DMS79 treated with DMSO at 0.1 percent for 48 hours (cell line): ENCODE measurements around the gene ANTXR2.
"Not testable (repeated sequence)": the region's sequence is repeated elsewhere in the genome, so short reads cannot be mapped to it uniquely, and the experiment has no call there.

ENCODE experiments used
- DNase-seq: peaks from one replicate; lab custom pipeline; 2025; lab: John Stamatoyannopoulos, UW

The ANTXR2 gene

DNA sequence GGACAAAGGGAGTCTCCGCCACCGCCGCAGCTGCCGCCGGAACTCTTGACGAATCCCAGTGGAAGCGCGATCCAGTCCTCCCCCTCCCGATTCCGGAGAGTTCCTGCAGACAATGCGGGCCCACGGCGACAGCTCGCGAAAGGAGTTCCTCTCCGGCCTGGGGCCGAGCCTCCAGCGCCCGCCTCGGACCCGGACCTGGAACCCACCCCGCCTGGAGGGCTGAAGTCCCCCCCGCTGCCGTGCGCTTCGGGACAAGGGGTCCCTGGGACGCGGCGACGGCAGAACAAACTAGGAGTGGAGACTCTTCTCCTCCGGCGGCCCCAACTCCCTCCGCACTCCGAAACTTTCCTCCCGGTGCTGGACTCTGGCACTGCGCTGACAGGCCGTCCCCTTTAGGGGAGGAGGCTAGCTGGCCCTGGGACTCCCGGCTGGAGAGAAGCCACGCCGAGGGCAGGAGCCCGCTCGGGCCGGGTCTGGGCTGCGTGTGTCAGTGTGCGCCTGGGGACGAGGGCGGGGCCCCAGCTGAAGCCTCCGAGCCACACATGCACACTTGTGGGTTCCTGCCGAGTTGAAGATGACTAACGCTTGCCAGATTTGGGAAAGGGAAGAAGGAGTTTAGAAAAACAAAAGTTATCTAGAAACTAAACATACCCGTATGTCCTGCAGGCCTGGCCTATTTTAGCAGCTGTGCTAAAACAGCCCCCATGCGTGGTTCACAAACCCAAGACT, at the start of gene ANTXR2:
ANTXR2 (minus strand) TSS at position 486 of the 729 bp plus-strand sequence. CDS start 669 bp downstream, outside the sequence.
- DNase-seq = peak; percentile 3

DNA sequence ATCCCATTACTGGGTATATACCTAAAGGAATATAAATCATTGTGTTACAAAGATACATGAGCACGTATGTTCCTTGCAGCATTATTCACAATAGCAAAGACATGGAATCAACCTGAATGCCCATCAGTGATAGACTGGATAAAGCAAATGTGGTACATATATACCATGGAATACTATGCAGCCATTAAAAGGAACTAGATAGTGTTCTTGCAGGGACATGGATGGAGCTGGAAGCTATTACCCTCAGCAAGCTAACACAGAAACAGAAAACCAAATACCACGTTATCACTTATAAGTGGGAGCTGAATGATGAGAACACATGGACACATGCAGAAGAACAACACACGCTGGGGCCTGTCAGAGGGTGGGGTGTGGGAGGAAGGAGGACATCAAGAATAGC, 48.8 kb upstream of the ANTXR2 start:
- not testable (repeated sequence) for DNase-seq

DNA sequence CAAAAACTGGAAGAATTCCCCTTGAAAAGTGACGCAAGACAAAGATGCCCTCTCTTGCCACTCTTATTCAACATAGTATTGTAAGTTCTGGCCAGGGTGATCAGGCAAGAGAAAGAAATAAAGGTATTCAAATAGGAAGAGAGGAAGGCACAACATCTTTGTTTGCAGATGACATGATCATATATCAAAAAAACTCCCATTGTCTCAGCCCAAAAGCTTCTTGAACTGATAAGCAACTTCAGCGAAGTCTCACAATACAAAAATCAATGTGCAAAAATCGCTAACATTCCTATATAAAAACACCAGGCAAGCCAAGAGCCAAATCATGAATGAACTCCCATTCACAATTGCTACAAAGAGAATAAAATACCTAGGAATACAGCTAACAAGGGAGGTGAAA, 46.6 kb upstream of the ANTXR2 start:
- DNase-seq = not testable (repeated sequence)

DNA sequence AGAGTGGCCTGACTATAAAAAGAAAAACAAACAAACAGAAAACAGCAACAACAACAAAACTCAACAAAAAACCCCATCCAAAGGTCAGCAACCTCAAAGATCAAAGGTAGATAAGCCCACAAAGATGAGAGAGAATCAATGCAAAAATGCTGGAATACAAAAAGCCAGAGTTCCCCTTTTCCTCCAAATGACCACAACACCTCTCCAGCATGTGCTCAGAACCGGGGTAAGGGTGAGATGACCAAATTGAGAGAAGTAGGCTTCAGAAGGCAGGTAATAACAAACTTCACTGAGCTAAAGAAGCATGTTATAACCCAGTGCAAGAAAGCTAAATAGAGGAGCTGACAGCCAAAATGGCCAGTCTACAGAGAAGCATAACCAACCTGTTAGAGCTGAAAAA, 43.5 kb upstream of the ANTXR2 start:
- DNase-seq = no peak

DNA sequence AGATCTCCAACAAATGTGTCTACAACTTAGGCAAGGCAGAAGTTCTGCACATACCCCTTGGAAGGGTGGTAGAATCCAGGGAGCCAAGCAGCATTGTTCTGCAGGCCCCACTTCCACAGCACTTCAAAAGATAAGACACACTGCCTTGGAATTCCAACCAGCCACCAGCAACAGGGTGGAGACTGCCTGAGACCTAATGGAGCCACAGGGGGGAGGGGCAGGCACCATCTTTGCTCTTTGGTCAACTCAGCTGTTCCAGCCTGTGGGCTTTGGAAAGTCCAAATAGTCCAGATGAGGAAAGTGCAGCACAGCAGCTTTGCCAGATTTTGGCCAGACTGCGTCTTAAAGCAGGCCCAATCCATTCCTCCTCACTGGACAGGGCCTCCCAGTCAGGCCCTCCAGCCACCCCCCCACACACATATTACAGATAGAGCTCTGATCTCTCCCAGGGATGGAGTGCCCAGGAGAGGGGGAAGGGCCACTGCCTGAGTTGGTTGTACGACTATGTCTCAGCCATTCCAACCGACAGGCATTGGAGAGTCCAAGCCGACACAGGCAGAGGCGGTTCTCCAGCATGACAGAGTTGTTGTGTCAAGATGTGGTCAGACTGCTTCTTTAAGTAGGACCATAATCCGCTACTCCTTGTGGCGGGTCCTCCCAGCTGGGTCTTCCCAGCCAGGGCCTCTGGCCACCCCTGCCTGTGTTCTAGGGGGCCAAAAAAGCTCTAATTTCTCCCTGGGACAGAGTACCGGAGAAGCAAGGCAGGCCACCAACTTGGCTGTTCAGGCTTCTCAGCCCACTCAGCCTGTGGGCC, 42.5 kb upstream of the ANTXR2 start:
- no peak for DNase-seq

DNA sequence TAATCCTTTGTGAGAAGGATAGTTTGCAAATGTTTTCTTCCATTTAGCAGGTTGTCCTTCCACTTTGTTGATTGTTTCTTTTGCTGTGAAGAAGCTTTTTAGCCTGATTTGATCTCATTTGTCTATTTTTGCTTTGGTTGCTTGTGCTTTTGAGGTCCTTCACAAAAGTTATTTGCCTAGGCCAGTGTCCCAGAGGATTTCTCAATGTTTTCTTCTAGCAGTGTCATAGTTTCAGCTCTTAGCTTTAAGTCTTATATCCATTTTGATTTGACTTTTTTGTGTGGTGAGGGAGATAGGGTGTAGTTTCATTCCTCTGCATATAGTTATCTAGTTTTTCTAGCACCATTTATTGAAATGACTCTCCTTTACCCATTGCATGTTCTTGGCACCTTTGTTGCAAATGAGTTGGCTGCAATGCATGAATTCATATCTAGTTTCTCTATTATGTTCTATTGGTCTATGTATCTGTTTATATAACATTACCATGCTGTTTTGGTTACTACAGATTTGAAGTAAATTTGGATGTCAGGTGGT, 41.8 kb upstream of the ANTXR2 start:
- no peak for DNase-seq

DNA sequence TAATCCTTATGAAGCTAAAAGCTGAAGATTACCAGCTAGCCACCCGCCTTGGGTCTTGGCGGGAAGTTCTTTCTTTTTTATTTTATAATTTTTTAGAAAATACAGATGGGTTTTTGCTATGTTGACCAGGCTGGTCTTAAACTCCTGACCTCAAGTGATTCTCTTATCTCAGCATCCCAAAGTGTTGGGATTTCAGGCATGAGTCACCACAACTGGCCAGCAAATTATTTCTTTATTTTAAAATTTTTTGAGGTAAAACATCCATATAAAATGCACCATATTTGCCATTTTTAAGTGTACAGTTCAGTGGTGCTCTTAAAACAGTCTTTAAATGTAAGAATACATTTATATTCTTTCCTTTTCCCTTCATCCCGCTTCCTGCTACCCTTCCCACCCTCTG, 40.6 kb upstream of the ANTXR2 start:
- DNase-seq = no peak

DNA sequence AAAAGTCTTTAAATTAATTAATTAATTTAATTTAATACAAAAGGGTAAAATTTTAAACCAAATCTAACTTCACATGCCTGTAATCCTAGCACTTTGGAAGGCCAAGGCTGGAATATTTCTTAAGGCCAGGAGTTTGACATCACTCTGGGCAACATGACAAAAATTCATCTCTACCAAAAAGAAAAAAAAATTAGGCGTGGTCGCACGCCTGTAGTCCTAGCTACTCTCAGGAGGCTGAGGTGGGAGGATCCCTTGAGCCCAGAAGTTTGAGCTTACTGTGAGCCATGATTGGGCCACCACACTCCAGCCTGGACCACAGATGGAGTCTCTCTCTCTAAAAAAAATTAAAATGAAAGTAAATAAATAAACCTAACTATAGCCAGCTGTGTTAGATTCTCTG, 39.2 kb upstream of the ANTXR2 start:
- DNase-seq = no peak

DNA sequence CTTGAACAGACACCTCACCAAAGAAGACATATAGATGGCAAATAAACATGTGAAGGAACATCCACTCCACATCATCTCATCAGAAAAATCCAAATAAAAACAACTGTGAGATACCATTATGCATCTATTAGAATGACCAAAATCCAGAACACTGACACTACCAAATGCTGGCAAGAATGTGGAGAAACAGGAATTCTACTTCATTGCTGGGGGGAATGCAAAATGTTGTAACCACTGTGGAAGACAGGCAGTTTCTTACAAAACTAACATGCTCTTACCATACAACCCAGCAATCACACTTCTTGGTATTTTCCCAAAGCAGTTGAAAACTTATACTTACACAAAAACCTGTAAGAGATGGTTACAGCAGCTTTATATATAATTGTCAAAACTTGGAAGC, 38.2 kb upstream of the ANTXR2 start:
- DNase-seq = no peak

DNA sequence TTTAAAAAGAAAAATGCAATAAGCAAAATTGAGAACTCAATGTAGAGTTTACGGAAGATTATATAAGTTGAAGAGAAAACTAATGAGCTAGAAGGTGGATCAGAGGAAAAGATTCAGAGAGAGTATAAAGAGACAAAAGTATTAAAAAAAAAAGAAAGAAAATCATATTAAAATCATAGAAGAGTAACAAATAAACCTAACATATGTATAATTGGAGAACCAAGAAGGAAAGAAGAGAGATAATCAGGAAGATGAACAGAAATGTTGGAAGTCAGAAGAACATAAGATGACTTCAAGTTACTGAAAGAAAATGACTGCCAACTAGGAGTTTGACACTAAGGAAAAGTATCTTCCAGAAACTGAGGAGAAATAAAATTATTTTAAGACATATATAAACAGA, 34.3 kb upstream of the ANTXR2 start:
- DNase-seq = no peak

DNA sequence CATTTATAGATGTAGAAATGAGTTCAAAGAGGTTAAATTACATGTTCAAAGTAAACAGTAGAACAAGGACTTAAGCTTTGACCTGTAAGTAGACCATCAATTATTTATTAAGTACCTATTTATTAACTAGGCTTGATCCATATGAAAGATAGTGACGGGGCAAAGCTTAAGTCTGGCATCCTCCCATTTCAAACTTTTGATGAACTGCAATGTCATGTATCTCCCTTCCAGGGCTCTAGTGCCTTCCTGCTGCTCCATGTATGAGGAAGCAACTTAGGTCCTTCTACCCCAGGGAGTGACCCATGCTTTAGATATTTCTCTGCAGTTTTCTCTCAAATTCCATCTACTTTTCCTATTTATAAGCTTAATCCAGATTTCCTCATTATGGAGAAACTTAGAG, 31.9 kb upstream of the ANTXR2 start:
- no peak for DNase-seq

DNA sequence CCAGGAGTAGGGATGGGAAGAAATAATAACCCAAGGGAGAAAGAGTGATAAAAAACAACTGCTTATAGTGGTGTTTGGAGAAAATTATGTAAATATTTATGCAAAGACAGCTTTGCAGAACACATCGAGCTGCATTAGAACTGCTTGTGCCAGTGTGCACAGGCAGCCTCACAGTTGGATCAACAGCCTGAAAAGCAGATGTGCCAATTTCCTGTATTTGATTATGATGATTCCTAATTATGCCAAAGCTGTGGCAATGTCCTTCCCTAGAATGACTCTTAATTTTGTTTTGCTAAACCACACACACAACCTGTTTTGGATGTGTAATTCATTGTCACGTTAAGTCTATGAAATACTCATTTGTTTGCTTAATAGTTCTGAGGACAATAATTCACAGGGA, 30.6 kb upstream of the ANTXR2 start:
- DNase-seq = no peak

DNA sequence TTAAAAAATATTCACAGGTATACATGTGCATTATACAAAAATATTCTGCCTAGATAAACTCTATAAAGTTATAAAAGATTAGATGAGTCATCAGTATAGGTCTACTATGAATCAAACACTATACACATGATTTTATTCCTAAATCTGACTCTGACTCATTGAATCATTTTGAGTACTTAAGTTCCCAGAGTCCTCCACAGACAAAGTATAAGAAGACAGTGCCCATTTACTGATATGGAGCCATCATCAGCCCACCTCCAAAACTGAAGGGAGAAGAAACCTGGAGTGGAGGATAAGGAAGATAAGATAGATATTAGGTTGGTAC, 28.7 kb upstream of the ANTXR2 start:
- no peak for DNase-seq

DNA sequence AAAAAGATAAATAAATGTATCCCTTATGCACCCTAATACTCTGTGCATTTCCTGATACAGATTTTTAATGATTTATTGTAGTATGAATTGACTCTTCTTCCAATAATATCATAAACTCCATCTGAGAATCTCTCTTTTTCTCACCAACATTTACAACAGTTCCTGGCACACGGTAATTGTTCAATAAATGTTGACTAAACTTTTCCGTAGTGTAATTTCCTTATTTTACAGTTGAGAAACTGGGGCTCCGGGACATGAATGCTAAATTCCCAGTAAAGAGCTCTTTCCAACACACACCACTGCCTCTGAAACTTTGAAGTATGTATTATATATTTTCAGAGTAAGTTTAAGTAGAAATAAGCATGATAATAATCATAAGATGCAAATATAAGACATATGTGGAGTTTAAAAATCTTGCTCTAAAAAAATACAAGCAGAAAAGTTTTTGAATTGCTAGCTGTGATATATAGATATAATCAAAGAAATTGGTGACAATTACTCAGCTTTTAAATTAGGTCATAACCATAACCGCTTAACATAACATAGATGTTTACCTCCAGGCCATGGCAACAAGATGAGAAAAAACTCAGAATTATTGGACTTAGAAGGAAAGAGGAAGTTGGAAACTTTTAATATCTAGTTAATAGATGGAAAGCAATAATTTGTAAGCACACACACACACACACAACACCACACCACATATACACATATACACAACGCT, 28.2 kb upstream of the ANTXR2 start:
- DNase-seq = no peak

DNA sequence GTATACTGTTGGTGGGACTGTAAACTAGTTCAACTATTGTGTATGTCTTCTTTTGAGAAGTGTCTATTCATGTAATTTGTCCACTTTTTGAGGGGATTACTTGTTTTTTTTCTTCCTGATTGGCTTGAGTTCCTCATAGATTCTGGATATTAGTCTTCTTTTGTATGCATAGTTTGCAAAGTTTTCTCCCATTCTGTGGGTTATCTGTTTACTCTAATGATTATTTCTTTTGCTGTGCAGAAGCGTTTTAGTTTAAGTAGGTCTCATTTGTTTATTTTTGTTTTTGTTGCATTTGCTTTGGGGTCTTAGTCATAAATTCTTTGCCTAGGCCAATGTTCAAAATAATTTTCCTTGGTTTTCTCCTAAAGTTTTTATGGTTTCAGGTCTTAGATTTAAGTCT, 26.6 kb upstream of the ANTXR2 start:
- DNase-seq = no peak

DNA sequence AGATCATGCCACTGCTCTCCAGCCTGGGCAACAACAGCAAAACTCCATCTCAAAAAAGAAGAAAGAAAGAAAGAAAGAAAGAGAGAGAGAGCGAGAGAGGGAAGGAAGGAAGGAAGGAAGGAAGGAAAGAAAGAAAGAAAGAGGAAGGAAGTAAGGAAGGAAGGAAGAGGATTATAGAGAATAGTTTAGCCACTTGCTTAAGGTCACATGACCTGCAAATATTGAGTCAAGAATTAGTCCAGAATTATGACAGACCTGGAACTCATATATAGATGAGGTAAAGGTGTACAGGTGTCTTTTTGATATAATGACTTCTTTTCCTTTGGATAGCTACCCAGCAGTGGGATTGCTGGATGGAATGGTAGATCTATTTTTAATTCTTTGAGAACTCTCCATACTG, 25.6 kb upstream of the ANTXR2 start:
- no peak for DNase-seq

DNA sequence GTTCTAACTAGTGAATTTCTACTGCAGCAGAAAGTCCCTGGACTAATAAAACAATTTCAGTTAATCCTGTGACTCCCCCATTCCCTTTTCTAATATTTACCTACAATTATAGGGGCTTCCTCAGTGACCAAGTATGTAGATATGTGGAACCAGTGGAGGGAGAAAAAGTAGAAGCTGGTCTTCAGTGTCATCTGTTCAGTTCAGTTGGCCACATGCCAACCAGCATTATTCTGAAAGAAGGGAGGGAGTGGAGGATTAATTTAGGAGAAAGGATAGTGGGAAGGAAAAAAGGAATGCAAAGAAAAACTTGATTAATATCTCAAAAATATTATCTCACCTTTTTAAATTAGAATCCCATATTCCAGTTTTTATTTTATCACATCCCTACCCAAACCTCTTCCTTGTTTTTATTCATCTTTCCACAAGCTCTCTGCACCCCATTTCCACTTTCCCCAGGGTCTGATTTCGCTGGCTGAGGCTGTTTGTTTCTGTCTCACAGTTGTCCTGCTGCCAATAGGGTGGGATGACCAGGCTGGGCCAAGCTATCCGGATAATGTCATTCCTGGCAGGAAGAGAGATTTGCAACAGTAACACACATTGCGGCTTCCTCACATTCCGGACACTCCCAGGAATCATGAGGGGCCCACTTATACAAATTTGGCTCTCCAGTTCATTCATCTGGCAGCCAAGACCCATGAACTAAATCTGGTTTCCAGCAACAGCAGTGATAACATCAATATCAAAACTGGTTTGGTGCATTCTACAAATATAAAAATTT, 24.6 kb upstream of the ANTXR2 start:
- DNase-seq = no peak

DNA sequence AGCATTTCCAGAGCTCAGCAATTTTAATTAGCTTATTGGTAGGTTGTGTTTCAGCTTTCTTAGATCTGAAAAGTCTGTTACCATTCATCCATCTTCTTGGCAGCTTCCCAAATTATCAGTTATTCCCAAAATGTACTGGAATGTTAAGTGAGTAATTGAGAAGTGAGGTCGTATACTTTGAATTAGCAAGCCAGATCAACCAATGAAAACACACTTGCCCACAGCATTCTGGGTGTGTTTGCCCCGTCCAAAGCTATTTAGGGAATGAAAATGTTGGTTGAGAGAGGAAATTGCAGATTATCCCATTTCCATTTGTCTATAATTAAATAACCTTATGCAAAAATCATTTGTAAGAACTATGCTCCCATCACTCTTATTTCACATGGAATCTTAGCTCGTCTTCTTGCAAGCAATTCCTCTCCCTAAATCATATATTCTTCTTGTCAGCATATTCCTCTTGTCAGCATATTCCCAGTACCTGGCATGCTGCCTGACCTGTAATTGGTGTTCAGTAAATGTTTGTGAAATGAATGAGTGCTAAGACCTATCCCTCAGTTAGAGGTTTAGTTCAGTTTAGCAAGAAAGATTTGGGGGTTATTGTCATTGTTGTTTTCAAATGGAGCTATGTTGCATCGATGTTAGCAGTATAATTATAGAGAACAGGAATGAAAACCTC, 23.3 kb upstream of the ANTXR2 start:
- DNase-seq = no peak

DNA sequence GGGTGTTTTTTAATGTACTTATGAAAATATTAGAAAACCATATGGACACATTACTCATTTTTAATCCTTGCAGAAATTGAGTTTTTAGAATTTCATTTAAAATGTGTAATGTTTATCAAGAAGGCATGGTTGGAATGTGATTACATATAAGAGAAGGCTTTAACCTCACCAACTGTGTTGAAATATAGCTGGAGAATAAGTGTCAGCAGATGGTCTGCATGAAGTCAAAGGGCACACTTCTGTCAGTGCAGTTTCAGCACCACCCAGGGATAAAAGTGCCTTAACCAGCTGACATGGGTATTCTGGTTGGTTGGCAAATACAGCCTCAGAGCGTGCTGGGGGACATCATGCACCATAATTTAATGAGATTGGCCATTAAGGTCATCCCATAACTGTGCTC, 21.2 kb upstream of the ANTXR2 start:
- no peak for DNase-seq

DNA sequence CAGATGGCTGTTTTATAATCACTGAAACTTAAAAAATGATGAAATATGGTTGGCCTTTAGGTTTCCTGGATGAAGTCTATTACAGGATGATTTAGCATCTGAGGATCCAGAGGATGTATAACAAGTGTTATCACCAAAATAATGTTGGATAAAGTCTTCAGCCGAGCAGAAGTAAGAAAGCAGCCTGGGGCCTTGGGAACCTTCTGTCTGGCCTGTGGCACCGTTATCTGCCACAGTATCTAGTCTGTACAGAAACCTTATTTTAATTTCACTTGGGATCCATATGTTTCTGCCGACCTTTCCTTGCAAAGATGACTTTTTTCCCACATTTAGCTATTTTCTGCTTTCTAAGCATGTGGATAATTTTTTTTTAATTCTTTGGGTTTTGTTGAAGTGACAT, 20.5 kb upstream of the ANTXR2 start:
- no peak for DNase-seq

DNA sequence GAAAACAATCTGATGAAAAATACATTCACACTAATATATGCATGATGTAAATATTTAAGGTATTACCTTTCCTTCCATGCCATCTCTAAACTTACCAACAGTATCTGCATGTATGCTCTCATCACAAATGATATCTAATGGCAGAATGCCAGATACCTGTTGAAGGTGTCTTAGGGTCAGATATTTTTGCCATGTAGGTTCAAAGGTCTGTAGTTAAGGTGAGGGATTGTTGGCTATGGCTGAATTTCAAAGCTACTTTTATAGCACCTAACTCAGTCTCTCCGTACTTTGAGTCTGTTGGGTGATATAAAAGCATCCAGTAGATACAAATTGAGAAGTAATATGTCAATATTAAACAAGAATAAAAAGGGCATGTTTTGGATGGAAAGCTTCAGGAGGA, 19.8 kb upstream of the ANTXR2 start:
- DNase-seq = no peak
